ENCODE measurements around the gene INPP5A. TPM values are rescaled to one million over a fixed set of nuclear protein-coding genes. Genes with fewer than 3 reads are reported as not detected.

Gene INPP5A
- total and polyA plus RNA-seq, 11 donors = 38.6 to 179 (median 102) TPM

DNA sequence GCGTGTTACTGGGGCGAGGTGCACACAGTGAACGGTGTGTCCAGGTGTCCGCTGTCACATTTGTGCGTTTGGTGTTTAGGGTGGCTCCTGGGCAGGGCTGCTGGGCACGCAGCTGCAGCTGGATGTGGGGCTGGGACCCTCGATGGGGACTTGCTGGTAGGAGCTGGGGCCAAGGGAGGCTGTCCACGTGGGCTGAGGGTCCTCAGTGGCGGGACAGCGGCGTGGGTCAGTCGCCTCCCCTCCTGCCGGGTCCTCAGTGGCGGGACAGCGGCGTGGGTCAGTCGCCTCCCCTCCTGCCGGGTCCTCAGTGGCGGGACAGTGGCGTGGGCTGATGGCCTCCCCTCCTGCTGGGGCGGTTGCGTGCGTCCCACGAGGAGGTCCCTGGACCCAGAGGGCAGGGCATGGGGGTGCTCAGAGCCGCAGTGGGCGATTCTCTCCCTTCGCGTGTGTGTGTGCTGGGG lies 68.5 kb downstream of the INPP5A start:
- WGBS, 4 donors = 80 to 89% (median 83%) methylated on average over 21 to 28 of the region's 28 CpGs
- DNase-seq (no peak), ATAC-seq (peak in 1 of 4 donors; percentile 2)
- H3K4me3 ChIP-seq = peak overlapping the region in 1 of 12 donors; percentile 14
- H3K27me3 ChIP-seq = no peaks in the 10 kb centered on the region
- TF ChIP-seq POLR2A (IDR thresholded peaks at IDR 0.05) (no peak), CTCF (IDR thresholded peaks at IDR 0.05) (no peak)
- H3K27ac ChIP-seq = no peak overlapping the region
- H3K4me1 ChIP-seq = peaks cover 5 to 67% (median 28%) of the 10 kb centered on the region in 12 donors
- intact Hi-C loops (cut with DNase I) = no loop called here
- H3K36me3 ChIP-seq = no peaks in the 10 kb centered on the region
- H3K9me3 ChIP-seq = peaks cover 0 to 5% (median 0%) of the 10 kb centered on the region in 12 donors

DNA sequence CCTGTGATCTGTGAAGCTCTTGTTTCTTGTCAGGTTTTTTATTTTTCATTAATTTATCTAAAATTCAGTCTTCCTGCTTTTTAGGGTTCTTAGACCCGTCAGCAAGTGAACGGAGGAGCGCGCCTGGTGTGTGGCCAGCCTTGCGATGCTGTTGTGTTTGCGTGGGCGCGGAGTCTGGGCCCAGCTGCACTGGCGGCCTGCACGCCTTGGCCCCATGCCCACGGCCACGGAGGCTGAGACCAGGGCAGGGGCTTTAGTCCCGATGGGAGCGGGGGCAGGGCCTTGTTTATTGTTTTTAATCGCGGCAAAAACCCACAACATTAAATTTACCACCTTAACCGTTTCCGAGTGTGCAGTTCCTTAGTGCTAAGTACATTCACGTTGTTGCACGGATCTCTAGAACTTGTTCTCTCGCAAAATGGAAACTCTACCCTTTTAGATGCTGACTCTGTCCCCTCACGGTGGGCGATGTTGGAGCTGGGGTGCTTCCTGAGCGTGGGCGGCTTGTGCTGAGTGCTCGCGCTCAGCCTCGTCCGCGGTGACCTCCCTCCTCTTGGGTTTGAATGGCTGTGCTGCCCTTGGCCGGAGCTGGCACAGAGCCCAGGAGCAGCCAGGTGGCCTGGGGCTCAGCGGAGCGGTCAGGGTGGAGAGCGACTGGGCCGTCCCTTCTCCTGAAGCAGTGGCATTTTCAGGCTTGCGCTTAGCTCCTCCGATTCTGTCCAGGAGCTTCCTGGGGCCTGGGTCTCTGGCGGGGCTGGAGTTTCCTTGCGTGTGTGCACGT lies 69.1 kb downstream of the INPP5A start:
- 28 to 41% (median 35%) methylated on average over 38 to 40 of the region's 40 CpGs for WGBS, 4 donors
- Histone ChIP-seq H3K4me1 (peaks cover 5 to 65% (median 28%) of the 10 kb centered on the region in 12 donors), H3K27me3 (no peaks in the 10 kb centered on the region), H3K4me3 (peak overlapping the region in 7 of 12 donors; percentile 6 to 38 (median 14)), H3K9me3 (no peaks in the 10 kb centered on the region), H3K36me3 (no peaks in the 10 kb centered on the region), H3K27ac (no peak overlapping the region)
- DNase-seq = peak; percentile 67 to 78 (median 73)
- no peak for TF ChIP-seq POLR2A (IDR thresholded peaks at IDR 0.05)
- intact Hi-C loops (cut with DNase I) = no loop called here
- ATAC-seq = peak; percentile 29 to 75 (median 68)

GRCh38 chr10:132607491-132607890 lies 69.9 kb downstream of the INPP5A start:
- intact Hi-C loops (cut with DNase I) = no loop called here
- Histone ChIP-seq H3K27me3 (no peaks in the 10 kb centered on the region), H3K27ac (no peak overlapping the region), H3K9me3 (no peaks in the 10 kb centered on the region), H3K36me3 (no peaks in the 10 kb centered on the region), H3K4me1 (peaks cover 5 to 65% (median 28%) of the 10 kb centered on the region in 12 donors), H3K4me3 (no peak overlapping the region)
- WGBS, 4 donors = 88 to 94% (median 92%) methylated on average over 16 to 20 of the region's 20 CpGs
- no peak for TF ChIP-seq CTCF (IDR thresholded peaks at IDR 0.05)
- DNase-seq = peak in 1 of 5 donors; percentile 56
- ATAC-seq = peak in 1 of 4 donors; percentile 16

GRCh38 chr10:132607961-132608495 lies 70.4 kb downstream of the INPP5A start:
- Histone ChIP-seq H3K27me3 (no peaks in the 10 kb centered on the region), H3K4me3 (no peak overlapping the region), H3K27ac (no peak overlapping the region), H3K36me3 (no peaks in the 10 kb centered on the region), H3K9me3 (no peaks in the 10 kb centered on the region), H3K4me1 (peaks cover 5 to 66% (median 26%) of the 10 kb centered on the region in 12 donors)
- DNase-seq (peak in 1 of 5 donors; percentile 56), ATAC-seq (no peak)
- intact Hi-C loops (cut with DNase I) = no loop called here
- 92 to 95% (median 94%) methylated on average over 20 to 25 of the region's 25 CpGs for WGBS, 4 donors
- TF ChIP-seq POLR2A (IDR thresholded peaks at IDR 0.05) = no peak
- TF ChIP-seq CTCF (IDR thresholded peaks at IDR 0.05) = no peak
